Renal cortex interstitium (tissue), 11 donors: ENCODE results near the gene TBC1D10A. TPM values are rescaled to one million over a fixed set of nuclear protein-coding genes. Genes with fewer than 3 reads are reported as not detected.
A peak's percentile ranks its signal among the peaks of the same experiment; 100 is the strongest.

ENCODE experiments used
- DNase-seq, 11 donors: peaks; one replicate each; pipeline ENCODE4 v3.0.0-alpha.2; 2013; ENCODE audit warnings: low read depth in 9 of 11, low spot score in 4 of 11; ENCODE audit errors: extremely low read depth in 1 of 11
- polyA plus RNA-seq, 3 donors: library from polyadenylated mRNA; unstranded; fragments of 120-200 nt; gene quantifications; one replicate each; pipeline ENCODE4 v1.2.1, GENCODE V29; 2013; ENCODE audit not compliant: insufficient read length in 3 of 3

TBC1D10A gene
- polyA plus RNA-seq, 3 donors: 9.3 to 19.3 (median 15.9) TPM

DNA sequence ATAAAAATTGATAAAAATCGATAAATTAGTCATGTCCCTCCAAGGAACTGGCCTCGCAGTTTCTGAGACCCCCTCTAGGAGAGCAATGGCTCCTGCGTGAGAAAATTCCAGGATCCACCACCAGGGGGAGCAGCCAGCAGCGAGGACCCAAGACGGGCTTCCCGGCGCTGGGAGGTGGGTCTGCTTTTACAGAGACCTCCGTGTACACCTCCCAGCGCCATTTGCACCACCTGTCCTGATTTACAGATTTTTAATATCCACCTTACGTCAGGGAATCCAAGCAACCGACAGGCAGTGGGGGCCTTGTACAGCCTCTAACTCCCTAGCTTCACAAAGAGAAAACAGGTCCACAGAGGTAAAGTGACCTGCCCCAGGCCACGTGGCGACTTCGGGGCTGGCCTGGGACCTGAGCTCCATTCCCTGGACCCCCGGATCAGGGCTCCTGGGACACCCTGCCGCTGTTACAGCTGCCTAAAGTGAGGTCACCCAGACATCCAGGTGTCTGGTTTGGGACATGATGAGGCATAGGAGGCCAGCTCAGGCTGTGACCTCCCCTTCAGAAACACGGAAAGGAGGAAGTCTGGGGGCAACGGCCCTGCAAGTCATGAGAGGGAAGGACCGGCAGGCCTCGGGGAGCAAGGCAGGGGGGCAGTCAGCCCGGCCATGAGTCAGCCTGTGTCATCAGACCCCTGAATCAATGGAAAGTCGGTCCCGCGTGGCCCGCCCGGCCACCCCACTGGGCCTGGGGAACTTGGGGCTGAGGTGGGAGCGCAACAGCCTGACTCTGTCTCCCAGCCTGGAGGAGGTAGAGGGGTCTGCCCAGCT, 63.6 kb downstream of the TBC1D10A start:
- peak in 4 of 11 donors; percentile 66 to 71 (median 68) for DNase-seq

DNA sequence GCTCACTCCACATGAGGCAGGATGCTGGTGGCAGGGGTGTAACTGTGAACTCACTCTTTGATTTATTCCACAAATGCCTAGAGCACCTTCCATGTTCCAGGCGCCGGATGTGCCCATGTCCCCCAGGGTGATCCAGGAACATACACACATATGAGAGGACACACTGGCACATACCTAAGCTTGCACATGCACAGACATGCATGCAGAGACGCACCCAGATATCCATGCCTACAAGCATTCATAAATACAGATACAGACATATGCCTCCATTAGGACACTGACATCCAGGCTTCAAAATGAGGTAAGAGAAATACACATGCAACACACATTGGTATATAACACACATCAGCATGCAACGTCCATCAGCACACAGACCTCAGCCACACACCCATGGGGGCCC, 64.6 kb downstream of the TBC1D10A start:
- DNase-seq: no peak

DNA sequence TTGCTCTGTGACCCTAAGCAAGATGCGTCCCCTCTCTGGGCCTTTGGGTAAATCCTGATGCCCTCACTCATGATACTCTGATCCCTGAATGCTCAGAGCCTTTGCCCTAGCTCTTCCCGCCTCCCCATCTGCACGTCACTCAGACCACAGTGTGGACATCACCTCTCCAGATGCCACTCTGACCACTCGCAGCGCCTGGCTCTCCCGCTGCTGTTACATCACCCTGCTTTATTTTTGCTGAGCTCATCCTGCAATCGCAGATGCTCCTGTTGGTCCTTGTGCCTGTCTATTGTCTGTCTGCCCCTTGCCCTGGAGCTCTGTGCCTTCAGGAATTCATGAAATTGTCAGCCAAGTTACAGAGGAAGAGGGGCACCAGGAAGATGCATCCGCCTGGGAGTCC, 65.6 kb downstream of the TBC1D10A start:
- DNase-seq: no peak

DNA sequence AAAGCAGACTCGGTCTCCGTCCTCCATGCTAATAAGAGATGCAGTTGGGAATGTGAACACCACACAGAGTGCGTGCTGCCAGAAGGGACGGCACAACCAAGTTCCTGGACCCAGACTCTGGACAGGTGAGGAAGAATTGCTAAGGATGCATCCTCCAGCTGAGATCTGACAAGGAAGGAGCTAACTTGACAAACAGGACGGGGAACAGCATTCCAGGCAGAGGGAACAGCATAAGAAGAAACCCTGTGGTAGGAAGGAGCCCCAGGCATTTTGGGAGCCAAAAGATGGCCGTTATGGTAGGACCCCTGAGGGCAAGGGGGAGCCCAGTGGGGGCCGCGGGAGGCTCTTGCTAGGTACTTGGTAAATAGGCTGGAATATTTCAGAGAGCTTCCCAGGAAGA, 66.1 kb downstream of the TBC1D10A start:
- DNase-seq: no peak

DNA sequence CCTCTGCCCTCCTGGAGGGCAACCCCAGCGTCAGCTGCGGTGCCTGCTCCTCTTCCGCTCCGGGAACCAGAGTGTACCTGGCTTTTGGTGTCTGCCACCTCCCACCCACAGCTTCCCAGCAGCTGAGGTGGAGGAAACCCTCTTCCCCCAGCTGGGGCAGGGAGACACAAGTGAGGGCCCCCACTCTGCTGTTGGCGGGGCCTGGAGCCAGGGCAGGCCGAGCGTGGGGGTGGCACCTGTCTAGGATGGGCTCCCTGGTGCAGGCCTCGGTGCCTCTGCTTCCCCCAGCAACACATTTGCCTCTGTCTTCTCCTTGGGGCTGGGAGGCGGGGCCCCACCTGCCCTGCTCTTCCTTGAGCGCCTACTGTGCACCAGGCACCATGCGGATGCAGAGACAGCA, 66.5 kb downstream of the TBC1D10A start:
- no peak for DNase-seq

DNA sequence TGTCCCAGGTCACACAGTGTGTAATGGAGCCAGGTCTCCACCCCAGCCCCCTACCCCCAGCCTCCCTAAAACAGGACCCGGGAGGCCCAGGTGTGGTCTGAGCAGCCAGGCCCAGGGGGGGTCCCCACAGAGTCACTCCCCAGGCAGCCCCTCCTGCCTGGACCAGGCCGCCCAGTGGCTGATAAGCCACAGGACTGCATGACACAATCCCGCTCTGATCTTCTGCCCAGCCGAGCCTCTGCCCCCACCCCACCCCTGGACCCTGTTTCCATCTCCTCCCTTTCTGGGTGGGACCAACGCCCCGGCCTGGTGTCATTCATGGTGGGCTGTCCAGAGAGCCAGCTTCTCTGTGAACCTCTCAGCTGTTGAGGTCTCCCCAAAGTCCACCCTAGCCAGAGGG, 72.4 kb downstream of the TBC1D10A start:
- no peak for DNase-seq

DNA sequence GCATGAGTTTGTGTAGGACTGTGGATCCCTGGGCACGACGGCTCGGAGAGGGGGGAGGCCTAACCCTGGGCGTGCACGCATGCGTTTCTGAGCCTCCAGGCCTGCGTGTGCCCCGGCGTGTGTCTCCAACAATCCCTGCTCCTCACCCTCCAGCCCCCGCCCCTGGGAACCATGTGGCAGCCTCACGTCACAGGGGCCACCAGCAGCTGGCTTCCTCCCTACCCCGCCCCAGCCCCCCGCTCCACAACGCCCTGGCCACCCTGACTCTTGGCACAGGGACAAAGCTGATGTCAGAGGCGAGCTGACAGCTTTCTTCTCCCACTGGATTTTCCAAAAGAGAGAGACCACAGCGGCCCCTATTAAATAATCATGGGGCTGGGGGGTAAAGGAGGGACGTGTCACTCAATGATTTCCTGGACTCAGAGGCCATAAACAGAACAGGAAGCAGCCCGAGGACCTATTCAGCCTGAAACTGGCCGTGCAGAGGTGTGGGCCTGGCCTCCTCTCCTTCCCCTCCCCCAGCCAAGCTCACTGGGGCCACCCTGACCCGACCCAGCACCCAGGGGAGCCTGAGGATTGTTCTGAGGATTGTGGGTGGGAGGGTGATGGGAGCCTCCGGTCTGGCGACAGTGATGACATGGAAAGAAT, 73.4 kb downstream of the TBC1D10A start:
- peak in 5 of 11 donors; percentile 79 to 86 (median 82) for DNase-seq

DNA sequence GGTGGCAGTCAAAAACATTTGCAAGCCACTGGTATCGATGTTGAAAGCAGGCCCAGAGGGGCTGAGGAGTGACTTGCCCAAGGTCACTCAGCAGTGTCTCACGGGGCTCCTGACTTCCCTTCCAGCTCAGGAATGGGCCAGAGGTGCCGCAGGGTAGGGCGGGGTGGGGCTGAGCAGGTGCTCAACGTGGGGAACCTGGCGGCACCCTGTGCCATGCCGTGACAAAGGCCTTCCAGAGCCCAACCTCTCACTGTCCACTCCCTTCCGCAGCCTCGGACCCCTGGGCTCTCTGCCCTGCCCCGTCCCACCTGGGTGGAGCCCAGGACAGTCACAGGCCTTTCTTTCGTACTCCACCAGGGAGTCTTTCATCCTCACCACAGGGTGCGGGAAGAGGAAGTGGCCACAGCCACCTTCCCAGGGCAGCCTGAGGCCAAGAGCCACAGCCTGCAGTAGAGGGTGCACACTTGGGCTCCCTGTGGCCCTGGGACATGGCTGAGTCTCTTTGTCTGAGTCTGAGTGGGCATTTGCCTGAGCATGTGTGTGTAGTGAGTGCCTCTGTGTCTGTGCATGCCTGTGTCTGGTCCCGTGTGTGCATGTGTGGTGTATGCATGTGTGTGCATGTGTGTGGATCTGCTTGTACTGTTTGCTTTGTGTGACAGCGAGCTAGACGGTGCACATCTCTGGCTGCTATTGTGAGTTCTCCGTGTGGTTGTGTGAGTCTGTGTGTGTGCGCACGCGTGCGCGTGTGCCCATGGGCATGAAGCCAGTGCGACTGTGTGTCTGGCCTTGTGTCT, 74.1 kb downstream of the TBC1D10A start:
- no peak for DNase-seq

DNA sequence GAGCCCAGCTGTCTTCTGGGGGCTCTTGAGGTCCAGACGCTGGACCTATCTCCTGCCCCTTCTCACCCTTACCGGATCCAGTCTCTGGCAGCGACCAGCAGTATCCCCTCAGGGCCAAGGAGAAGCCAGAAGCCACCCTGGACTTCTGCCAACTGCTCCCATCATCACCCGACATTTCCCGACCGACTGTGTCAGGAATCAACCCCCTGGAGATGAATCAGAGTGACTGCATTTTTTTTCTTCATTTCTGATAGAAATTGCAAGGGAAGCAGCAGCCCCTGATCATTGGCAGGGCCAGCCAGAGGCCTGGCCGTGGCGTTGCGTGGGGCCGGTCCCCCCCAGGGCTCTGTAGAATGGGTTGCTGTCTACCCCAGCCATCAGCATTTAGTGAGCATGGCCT, 75.0 kb downstream of the TBC1D10A start:
- no peak for DNase-seq

DNA sequence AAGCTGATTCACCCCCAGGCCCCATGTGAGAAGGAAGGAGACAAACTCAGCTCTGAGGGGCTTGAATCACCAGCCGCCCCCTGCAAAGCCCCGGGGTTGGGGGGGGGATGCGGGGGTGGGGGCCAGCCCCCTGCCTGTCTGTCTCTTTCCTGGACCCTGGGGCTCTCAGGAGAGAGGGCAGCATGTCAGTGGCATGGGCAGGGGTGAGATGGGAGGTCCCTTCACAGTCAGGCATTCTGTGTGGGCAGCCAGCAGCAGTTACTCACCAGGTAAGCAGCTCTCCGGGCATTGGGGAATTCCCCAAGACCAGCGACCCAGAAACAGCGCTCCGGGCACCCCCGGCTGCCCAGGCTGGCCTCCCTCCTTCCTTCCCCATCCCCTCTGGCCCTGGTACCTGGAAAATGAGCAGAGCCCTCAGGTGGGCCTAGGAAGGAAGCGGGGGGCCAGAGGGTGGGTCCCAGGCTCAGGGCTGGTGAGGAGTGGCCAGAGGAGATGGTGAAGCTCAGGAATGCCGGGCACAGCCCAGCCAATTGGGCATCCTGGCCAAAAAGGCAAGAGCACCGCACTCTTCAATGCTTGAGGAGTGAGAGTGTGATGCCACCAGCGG, 76.0 kb downstream of the TBC1D10A start:
- no peak for DNase-seq

DNA sequence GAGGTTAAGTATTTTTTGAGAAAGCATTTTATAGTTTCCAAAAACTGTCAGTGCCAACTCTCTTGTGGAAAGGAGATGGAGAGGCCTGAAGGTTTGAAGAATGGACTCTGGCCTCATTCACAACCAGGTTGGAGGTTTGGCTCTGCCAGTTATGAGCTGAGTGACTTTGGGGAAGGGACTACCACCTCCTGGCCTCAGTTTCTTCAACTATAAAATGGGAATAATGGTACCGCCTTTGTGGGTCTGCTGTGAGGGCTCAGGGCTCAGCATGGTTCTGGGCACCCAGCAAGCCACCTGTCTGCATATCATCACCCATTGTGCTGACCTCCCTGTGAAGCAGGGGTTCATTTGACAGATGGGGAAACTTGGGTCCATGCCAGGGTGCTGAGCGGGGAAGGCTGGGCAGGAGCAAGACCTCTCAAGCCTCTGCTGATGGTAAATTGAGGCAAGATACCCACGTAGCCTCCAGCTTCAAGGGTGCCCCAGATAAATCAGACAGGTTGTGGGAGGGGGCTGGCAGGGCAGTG, 76.6 kb downstream of the TBC1D10A start:
- no peak for DNase-seq

DNA sequence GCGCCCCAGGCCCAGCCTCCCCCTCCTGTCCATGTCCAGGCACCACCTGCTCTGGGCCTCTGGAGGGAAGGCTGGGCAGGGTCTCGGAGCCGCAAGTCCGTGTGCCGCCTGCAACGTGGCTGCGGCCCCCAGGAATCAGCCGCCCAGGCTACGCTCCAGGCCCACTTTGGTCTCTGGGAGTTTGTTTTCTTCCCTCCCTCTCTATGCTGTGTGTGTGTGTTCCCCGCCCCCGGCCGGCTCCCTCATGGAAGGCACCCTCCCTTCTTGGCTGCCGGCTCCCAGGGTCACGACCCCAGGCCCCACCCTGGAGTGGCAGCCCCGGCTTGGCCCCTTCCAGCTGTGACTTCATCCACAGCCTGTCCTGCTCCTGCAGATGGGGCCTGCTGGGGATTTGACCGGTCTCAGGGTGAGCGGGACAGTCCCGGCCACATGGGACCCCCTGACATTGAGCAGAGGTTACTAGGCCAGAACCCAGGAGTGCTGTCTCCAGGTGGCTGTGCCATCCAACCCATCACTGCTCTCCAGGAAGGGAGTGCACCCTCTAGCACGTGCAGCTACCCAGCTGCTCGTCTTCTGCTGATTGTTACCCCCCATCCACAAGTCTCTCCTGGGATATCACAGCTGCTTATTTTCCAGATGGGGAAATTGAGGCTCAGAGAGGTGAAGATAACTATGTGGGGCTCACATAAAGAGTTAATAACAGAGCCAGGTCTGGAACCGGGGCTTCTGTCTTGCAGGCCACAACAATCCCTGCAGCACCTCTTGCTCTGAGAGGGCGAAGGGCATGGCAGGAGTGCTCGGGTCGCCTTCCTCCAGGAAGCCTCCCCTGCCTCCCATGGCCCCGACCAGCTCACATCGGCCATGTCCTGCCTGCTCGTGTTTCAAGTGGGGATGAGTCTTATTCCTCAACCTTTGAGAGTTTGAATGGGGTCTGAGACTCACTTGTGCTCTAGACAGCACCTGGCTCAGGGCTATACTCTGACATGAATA, 77.4 kb downstream of the TBC1D10A start:
- no peak for DNase-seq

DNA sequence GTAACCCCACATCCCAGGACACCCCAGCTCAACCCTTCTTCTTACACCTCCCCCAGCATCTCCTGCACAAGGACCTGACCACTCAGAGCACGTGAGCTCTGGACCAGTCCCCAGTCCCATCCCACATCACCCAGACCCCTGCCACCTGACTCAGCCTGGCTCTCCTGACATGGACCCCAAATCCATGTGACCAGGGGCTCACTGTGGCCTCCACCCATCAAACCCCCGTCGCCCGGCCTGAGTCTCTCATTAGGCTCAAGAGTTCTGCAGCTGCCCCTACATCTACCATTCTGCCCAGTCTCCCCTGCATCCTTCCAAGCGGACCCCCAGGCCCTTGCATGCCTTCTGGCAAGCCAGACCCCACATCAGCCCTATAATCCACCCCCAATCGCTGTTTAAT, 78.3 kb downstream of the TBC1D10A start:
- DNase-seq: no peak

DNA sequence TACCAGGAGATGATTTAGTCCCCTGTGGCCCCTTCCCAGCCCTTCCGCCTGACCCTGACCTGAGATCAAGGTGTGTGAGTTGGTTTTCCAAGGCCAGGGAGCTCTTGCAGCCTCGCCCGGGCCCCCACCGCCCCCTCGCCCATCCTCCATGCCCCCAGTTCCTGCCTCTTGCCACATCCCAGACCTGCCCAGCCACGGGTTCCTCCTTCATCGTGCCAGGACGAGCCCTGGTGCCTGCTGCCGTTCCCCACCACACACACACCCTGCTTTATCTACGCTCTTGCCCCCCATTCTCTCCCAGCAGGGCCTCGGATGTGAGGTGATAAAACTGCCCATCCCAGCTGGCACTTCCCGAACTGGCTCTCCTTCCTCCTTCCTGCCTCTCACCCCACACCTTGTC, 78.8 kb downstream of the TBC1D10A start:
- DNase-seq: no peak

DNA sequence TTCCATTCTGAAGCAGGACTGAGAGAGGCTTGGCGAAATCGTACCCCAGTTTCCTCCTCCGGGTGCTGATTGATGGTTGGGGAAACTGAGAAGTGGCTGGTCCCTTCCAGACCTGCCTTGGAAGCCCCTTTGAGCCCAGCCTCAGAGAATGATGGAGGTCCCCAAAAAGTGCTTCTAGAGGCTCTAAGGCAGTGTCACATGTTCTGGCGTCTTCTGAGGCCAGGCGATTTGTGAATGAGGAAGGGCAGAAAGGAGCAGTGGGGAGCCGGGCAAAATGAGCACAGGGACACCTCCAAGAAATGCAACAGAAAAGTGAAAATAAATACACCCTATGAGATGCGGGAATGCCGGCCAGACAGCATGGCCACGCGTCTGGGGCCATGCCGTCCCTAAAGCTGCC, 79.2 kb downstream of the TBC1D10A start:
- DNase-seq: no peak

DNA sequence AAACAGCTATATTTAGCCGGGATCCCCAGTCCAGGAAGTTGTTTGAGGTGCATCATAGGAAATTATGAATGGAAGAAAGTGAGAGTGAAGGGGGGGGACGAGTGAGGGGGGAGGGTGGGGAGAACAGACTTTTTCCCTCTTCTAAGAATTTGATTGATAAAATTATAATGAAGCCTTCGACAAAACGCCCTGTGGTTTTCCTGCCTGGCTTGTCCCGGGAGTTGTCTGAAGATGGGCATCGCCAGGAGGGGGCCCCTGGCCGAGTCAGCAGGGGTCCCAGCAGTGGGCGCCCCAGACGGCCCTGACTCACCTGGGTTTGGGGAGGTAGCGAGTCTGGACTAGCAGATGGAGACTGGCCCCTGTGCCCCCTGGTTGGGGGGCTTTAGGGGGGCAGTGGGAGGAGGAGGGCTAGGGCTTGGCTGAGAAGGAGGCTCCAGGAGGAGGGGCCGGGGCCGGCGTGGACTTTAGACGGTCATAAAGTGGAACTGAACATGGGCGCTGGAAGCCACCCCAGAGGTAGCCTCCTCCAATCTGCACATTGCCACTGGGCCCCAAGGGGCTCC, 79.8 kb downstream of the TBC1D10A start:
- no peak for DNase-seq

DNA sequence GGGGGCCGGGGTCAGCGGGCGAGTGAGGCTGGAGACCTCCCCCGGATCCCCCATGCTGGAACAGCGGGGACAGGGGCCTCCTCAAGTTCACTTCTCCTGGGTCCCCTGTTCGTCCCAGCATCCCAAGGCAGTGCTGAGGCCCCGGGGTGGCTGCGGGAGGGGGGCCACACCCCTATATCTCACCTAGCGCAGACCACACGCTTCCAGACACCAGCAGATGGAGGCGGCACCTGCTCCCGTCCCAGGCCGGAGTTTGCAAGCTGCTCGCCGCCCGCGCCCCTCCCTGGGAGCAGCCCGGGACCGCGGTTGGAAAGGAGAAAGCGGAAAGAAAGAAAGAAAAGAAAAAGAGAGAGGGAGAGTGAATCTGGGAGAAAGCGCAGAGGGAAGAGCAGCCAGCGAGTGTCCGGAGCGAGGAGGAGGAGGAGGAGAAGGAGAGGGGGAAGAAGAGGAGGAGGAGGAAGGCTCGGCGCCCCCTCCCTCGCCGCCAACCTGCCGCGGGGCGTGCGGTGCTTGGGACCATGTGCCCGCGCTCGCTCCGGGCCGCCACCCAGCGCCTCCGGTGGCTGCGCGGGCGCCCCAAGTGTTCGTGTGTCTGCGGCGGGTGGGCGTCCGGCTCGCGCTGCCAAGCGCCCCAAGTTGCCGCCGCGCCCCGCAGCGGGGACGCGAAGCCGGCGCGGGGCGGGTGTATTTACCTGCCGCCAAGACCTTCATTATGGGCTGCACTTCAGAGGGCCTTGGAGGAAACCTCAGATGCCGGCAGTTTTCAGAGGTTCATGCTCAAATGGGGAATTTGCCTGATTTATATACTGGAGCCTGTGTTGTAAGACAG, 80.5 kb downstream of the TBC1D10A start, which contains the start of gene LIF:
Gene LIF (minus strand): TSS at position 775 of the 829 bp plus-strand sequence. CDS start 64 bp downstream, at position 711.
- no peak for DNase-seq
